LNCaP clone FGC (cell line): ENCODE data around the gene STAT4.

Experiments
- DNase-seq: peaks from one replicate; pipeline ENCODE4 v3.0.0-alpha.2; 2011; ENCODE audit warnings: low read depth
- H3K4me3 ChIP-seq: 2 replicates; pipeline ENCODE4 v1.5.1; 2011; ENCODE audit warnings: mild to moderate bottlenecking, low read depth, low read length, control low read depth
- CTCF ChIP-seq: IDR thresholded peaks from 2 replicates; pipeline ENCODE4 v1.5.1; 2012; ENCODE audit warnings: mild to moderate bottlenecking; ENCODE audit not compliant: control insufficient read depth, insufficient read depth; ENCODE audit errors: extremely low read depth

The STAT4 gene

GRCh38 chr2:191148791-191149190 is 2.0 kb downstream of the STAT4 start:
- no peak for DNase-seq
- no peak for TF ChIP-seq CTCF
- no peak overlapping the region for H3K4me3 ChIP-seq

GRCh38 chr2:191148281-191148680 is 2.5 kb downstream of the STAT4 start:
- DNase-seq: no peak
- H3K4me3 ChIP-seq: no peak overlapping the region
- TF ChIP-seq CTCF: no peak

- H3K4me3 ChIP-seq: no peak overlapping the region
- no peak for DNase-seq
Observed at GRCh38 chr2:191145769-191146471, 4.9 kb downstream of the STAT4 start.

GRCh38 chr2:191144217-191144616 is 6.6 kb downstream of the STAT4 start:
- no peak overlapping the region for H3K4me3 ChIP-seq
- no peak for DNase-seq
- TF ChIP-seq CTCF: no peak

More at GRCh38 chr2:191145769-191146471, 4.9 kb downstream of the STAT4 start:
- TF ChIP-seq CTCF: no peak

GRCh38 chr2:191143791-191144190 is 7.0 kb downstream of the STAT4 start:
- no peak for DNase-seq
- no peak overlapping the region for H3K4me3 ChIP-seq
- TF ChIP-seq CTCF: no peak

GRCh38 chr2:191128911-191129304 is 21.9 kb downstream of the STAT4 start:
- no peak for TF ChIP-seq CTCF
- DNase-seq: no peak
- no peak overlapping the region for H3K4me3 ChIP-seq

- DNase-seq: no peak
- no peak overlapping the region for H3K4me3 ChIP-seq
- no peak for TF ChIP-seq CTCF
Observed at GRCh38 chr2:191128172-191128910, 22.5 kb downstream of the STAT4 start.
